Fibroblast of lung (primary cell): ENCODE measurements around the gene CCN5. TPM values are rescaled to one million over a fixed set of nuclear protein-coding genes. Genes with fewer than 3 reads are reported as not detected.

Source experiments
- DNase-seq, 2 donors: peaks; one replicate each; pipeline versions ENCODE4 v3.0.0 to v3.0.0-alpha.2; 2010; ENCODE audit warnings: low read depth in 2 of 2
- H2AFZ ChIP-seq: 2 replicates; pipeline ENCODE4 v1.5.1; 2012; ENCODE audit warnings: low read length, control low read depth, inconsistent platforms
- H3K27ac ChIP-seq: 2 replicates; pipeline ENCODE4 v1.5.1; 2011; ENCODE audit warnings: low read length, control low read depth; ENCODE audit not compliant: insufficient read depth
- H3K27me3 ChIP-seq: 2 replicates; pipeline ENCODE4 v1.5.1; 2011; ENCODE audit warnings: mild to moderate bottlenecking, low read length; ENCODE audit not compliant: control insufficient read depth, insufficient read depth
- H3K36me3 ChIP-seq: 2 replicates; pipeline ENCODE4 v1.5.1; 2011; ENCODE audit warnings: low read length; ENCODE audit not compliant: control insufficient read depth, insufficient read depth
- H3K4me1 ChIP-seq: 2 replicates; pipeline ENCODE4 v1.5.1; 2011; ENCODE audit warnings: low read length; ENCODE audit not compliant: control insufficient read depth, insufficient read depth; ENCODE audit errors: extremely low read depth
- H3K4me2 ChIP-seq: 2 replicates; pipeline ENCODE4 v1.5.1; 2011; ENCODE audit warnings: low read length, control low read depth; ENCODE audit not compliant: insufficient read depth; ENCODE audit errors: extremely low read depth
- H3K4me3 ChIP-seq, 4 experiments: fragments of 200-600 bp in 1 of 4; sonication (generic) in 1 of 4; replicated peaks in 1 of 4; 2 replicates each; pipeline ENCODE4 v1.5.1; 2011 to 2016; ENCODE audit warnings: low read length in 4 of 4, low read depth in 3 of 4, mild to moderate bottlenecking in 3 of 4, control low read depth in 2 of 4, inconsistent platforms in 1 of 4, mixed read lengths in 1 of 4; ENCODE audit not compliant: insufficient read depth in 1 of 4; ENCODE audit errors: control extremely low read depth in 1 of 4
- H3K79me2 ChIP-seq: 2 replicates; pipeline ENCODE4 v1.5.1; 2012; ENCODE audit warnings: mild to moderate bottlenecking, low read length, inconsistent platforms; ENCODE audit not compliant: control insufficient read depth, insufficient read depth
- H3K9ac ChIP-seq: 2 replicates; pipeline ENCODE4 v1.5.1; 2011; ENCODE audit warnings: mild to moderate bottlenecking, low read length, control low read depth; ENCODE audit not compliant: insufficient read depth
- H3K9me3 ChIP-seq: 2 replicates; pipeline ENCODE4 v1.5.1; 2012; ENCODE audit warnings: low read depth, low read length; ENCODE audit not compliant: control insufficient read depth, insufficient read depth
- H4K20me1 ChIP-seq: 2 replicates; pipeline ENCODE4 v1.5.1; 2011; ENCODE audit warnings: low read length; ENCODE audit not compliant: control insufficient read depth, insufficient read depth; ENCODE audit errors: extremely low read depth
- EZH2 ChIP-seq: IDR thresholded peaks from 2 replicates; pipeline ENCODE4 v1.5.1; 2012; ENCODE audit warnings: low read length, control low read depth, mild to moderate bottlenecking; ENCODE audit errors: missing control alignments
- polyA plus RNA-seq, 2 donors: library from polyadenylated mRNA; depleted of rRNA in 1 of 2; stranded (reverse) in 1 of 2; unstranded in 1 of 2; fragments of >200 nt; gene quantifications; 2 replicates each; pipeline ENCODE4 v1.2.1, GENCODE V29; 2011 to 2012; ENCODE audit warnings: missing spikeins in 1 of 2
- total RNA-seq: library from RNA; depleted of rRNA; stranded (reverse); fragments of >200 nt; gene quantifications from 2 replicates; pipeline ENCODE4 v1.2.1, GENCODE V29; 2014
- TF ChIP-seq, protein P1 (sequence below), 2 donors: IDR thresholded peaks in 1 of 2; conservative IDR thresholded peaks in 1 of 2; 1 replicate in 1 of 2; 2 replicates in 1 of 2; pipeline ENCODE4 v1.5.1; 2011 to 2012; ENCODE audit warnings: low read length in 2 of 2, control low read depth in 1 of 2, inconsistent platforms in 1 of 2, low read depth in 1 of 2, mild to moderate bottlenecking in 1 of 2

The CCN5 gene
- total and polyA plus RNA-seq, 2 donors (not counting 1 experiment from before 2014, with no cell fraction given), result 31.4 to 122 TPM

DNA sequence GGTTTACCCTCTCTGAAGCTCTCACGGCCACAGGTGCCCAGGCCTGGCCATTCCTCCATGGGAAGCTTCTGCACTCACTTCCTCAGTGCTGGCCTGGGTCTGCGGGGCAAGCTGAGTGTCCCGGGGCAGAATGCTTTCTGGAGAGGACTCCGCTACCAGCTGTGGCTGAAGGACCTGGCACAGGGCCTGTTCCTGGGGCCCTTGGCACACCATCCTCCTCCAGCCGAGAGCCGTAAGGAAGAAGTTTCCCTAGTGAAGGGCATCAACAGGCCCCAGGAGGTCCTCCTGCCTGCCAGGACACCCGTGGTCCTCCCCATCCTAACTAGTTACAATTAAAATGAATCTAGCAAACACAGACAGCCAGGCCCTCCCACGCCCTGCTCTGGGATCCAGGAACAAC, 16.5 kb downstream of the CCN5 start:
- H3K27ac ChIP-seq, result no peak overlapping the region
- no peaks in the 10 kb centered on the region for H3K9me3 ChIP-seq
- DNase-seq, result no peak
- H3K4me2 ChIP-seq, result no peak overlapping the region
- H2AFZ ChIP-seq, result no peak overlapping the region
- H4K20me1 ChIP-seq, result no peaks in the 10 kb centered on the region
- H3K9ac ChIP-seq, result no peak overlapping the region
- no peak overlapping the region for H3K4me3 ChIP-seq
- TF ChIP-seq, protein P1, sequence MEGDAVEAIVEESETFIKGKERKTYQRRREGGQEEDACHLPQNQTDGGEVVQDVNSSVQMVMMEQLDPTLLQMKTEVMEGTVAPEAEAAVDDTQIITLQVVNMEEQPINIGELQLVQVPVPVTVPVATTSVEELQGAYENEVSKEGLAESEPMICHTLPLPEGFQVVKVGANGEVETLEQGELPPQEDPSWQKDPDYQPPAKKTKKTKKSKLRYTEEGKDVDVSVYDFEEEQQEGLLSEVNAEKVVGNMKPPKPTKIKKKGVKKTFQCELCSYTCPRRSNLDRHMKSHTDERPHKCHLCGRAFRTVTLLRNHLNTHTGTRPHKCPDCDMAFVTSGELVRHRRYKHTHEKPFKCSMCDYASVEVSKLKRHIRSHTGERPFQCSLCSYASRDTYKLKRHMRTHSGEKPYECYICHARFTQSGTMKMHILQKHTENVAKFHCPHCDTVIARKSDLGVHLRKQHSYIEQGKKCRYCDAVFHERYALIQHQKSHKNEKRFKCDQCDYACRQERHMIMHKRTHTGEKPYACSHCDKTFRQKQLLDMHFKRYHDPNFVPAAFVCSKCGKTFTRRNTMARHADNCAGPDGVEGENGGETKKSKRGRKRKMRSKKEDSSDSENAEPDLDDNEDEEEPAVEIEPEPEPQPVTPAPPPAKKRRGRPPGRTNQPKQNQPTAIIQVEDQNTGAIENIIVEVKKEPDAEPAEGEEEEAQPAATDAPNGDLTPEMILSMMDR (conservative IDR thresholded peaks at IDR 0.05 in 1 of 2, IDR thresholded peaks at IDR 0.05 in 1 of 2; ENCODE audit: low read depth in 1 of 2, low read length in 2 of 2), result no peak
- no peak for TF ChIP-seq EZH2
- no peaks in the 10 kb centered on the region for H3K79me2 ChIP-seq
- H3K36me3 ChIP-seq, result no peaks in the 10 kb centered on the region
- H3K4me1 ChIP-seq, result peaks cover 2% of the 10 kb centered on the region
- no peaks in the 10 kb centered on the region for H3K27me3 ChIP-seq

DNA sequence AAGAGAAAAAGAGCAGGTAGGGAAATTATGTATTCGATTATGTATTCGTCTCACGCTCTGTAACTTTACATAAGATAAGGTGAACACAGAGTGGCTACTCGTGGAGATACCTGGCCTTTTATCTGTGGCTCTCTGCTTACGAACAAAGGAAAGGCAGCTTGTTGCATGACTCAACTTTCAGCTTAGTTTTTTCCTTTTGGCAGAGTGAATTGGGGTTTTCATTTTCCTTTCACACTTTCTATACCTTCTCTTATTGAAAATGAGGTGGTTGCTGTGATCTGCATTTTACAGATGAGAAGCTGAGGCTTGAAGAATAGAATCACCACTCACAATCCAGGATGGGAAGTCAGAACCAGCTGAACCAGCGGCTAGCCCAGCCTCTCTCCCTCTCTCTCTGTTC, 17.2 kb downstream of the CCN5 start:
- H3K9ac ChIP-seq, result no peak overlapping the region
- peak in 1 of 2 donors; percentile 39 for DNase-seq
- no peaks in the 10 kb centered on the region for H3K79me2 ChIP-seq
- H3K4me1 ChIP-seq, result peaks cover 2% of the 10 kb centered on the region
- no peak overlapping the region for H3K27ac ChIP-seq
- H3K9me3 ChIP-seq, result no peaks in the 10 kb centered on the region
- no peaks in the 10 kb centered on the region for H3K27me3 ChIP-seq
- H3K4me3 ChIP-seq, result no peak overlapping the region
- TF ChIP-seq, protein P1 (conservative IDR thresholded peaks at IDR 0.05 in 1 of 2, IDR thresholded peaks at IDR 0.05 in 1 of 2; ENCODE audit: low read depth in 1 of 2, low read length in 2 of 2), result no peak
- no peak for TF ChIP-seq EZH2
- no peaks in the 10 kb centered on the region for H3K36me3 ChIP-seq
- H2AFZ ChIP-seq, result no peak overlapping the region
- H4K20me1 ChIP-seq, result no peaks in the 10 kb centered on the region
- no peak overlapping the region for H3K4me2 ChIP-seq

DNA sequence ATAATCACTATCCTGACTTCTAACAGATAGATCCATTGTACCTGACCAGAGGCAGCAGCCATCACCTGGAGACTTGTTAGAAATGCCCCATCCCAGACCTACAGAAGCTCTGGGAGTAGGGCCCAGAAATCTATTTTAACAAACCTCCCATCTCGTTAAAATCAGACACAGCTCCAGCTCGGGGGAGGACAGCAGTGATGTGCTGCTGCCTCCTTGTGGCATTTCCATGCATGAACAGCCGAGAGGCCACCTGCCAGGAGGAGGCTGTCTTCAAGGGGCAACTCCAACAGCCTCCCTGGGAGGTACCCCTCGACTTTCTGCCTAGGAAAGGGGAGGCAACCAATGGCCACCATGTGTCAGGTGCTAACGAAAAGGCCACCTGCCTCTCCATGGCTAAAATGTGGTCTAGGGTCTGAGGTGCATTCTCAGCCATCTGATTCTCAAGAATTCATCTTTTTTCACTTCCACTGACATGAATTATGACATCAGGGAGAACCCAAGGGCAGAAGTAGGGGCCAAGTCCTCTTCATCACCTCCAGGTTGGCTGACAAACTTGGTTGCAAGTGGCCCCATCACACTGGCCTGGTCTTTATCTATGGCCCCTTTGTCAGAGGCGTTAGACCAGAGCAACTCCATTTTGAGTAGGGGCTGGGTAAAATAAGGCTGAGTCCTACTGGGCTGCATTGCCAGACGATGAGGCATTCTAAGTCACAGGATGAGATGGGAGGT, 18.3 kb downstream of the CCN5 start:
- Histone ChIP-seq H3K27me3 (no peaks in the 10 kb centered on the region), H3K27ac (no peak overlapping the region), H2AFZ (no peak overlapping the region), H3K79me2 (no peaks in the 10 kb centered on the region), H3K9me3 (no peaks in the 10 kb centered on the region), H3K4me1 (peaks cover 2% of the 10 kb centered on the region), H3K9ac (no peak overlapping the region), H4K20me1 (no peaks in the 10 kb centered on the region), H3K4me2 (no peak overlapping the region), H3K36me3 (no peaks in the 10 kb centered on the region), H3K4me3 (no peak overlapping the region)
- peak; percentile 48 to 76 for DNase-seq
- TF ChIP-seq, protein P1 (conservative IDR thresholded peaks at IDR 0.05 in 1 of 2, IDR thresholded peaks at IDR 0.05 in 1 of 2; ENCODE audit: low read depth in 1 of 2, low read length in 2 of 2), result peak; percentile 90 to 92
- no peak for TF ChIP-seq EZH2
